Neural cell (in vitro differentiated cells): ENCODE measurements around the gene CPA5. TPM values are rescaled to one million over a fixed set of nuclear protein-coding genes. Genes with fewer than 3 reads are reported as not detected.

Source experiments
- H2AFZ ChIP-seq: fragments of 200-600, 300-800 bp; sonication (generic), shearing (Covaris generic); 2 replicates; pipeline ENCODE4 v1.6.0; 2014; ENCODE audit warnings: low read depth, mild to moderate bottlenecking, antibody characterized with exemption, low read length, moderate library complexity
- H3F3A ChIP-seq: fragments of 200-600 bp; shearing (Covaris generic); 2 replicates; pipeline ENCODE4 v1.6.1; 2016; ENCODE audit warnings: mild to moderate bottlenecking, moderate library complexity, mixed read lengths, antibody characterized with exemption, low read length; ENCODE audit not compliant: insufficient read depth, poor library complexity, severe bottlenecking
- H3K27ac ChIP-seq: fragments of 200-600, 300-800 bp; sonication (generic), shearing (Covaris generic); 2 replicates; pipeline ENCODE4 v1.5.1; 2014; ENCODE audit warnings: mild to moderate bottlenecking, low read length, moderate library complexity
- H3K27me3 ChIP-seq: fragments of 300-800, 200-600 bp; sonication (generic), shearing (Covaris generic); 2 replicates; pipeline ENCODE4 v1.6.0; 2014; ENCODE audit warnings: mild to moderate bottlenecking, low read depth, low read length, moderate library complexity; ENCODE audit not compliant: insufficient read depth
- H3K36me3 ChIP-seq: fragments of 300-800, 200-600 bp; sonication (generic), shearing (Covaris generic); 2 replicates; pipeline ENCODE4 v1.5.1; 2014; ENCODE audit warnings: mild to moderate bottlenecking, antibody characterized with exemption, low read length, moderate library complexity; ENCODE audit not compliant: insufficient read depth
- H3K4me2 ChIP-seq: fragments of 300-800, 200-600 bp; sonication (generic), shearing (Covaris generic); 2 replicates; pipeline ENCODE4 v1.6.0; 2014; ENCODE audit warnings: mild to moderate bottlenecking, low read length
- H3K4me3 ChIP-seq: fragments of 300-800, 200-600 bp; sonication (generic), shearing (Covaris generic); 2 replicates; pipeline ENCODE4 v1.5.1; 2014; ENCODE audit warnings: mild to moderate bottlenecking, low read length, moderate library complexity
- H3K79me2 ChIP-seq: fragments of 200-600 bp; shearing (Covaris generic); replicated peaks from 2 replicates; pipeline ENCODE4 v1.6.0; 2014; ENCODE audit warnings: mild to moderate bottlenecking, low read length, moderate library complexity; ENCODE audit not compliant: insufficient read depth
- H3K9ac ChIP-seq: fragments of 300-800, 200-600 bp; sonication (generic), shearing (Covaris generic); 2 replicates; pipeline ENCODE4 v1.6.1; 2016; ENCODE audit warnings: mild to moderate bottlenecking, low read length, mixed read lengths
- H3K9me2 ChIP-seq: fragments of 200-600 bp; shearing (Covaris generic); 2 replicates; pipeline ENCODE4 v1.6.1; 2016; ENCODE audit warnings: mild to moderate bottlenecking, low read length, mixed read lengths; ENCODE audit not compliant: insufficient read depth
- H3K9me3 ChIP-seq: fragments of 200-600, 300-800 bp; sonication (generic), shearing (Covaris generic); 2 replicates; pipeline ENCODE4 v1.6.1; 2016; ENCODE audit warnings: mild to moderate bottlenecking, mixed run types, low read length, moderate library complexity, mixed read lengths
- H4K20me1 ChIP-seq: fragments of 200-600 bp; shearing (Covaris generic); 2 replicates; pipeline ENCODE4 v1.6.1; 2016; ENCODE audit warnings: mild to moderate bottlenecking, mixed run types; ENCODE audit not compliant: insufficient read depth
- CTCF ChIP-seq: fragments of 450-650 bp; IDR thresholded peaks from 2 replicates; pipeline ENCODE4 v1.5.1; 2014; ENCODE audit warnings: antibody characterized with exemption, mild to moderate bottlenecking, moderate library complexity; ENCODE audit not compliant: poor library complexity, severe bottlenecking
- EP300 ChIP-seq: fragments of 450-650 bp; conservative IDR thresholded peaks from 2 replicates; pipeline ENCODE4 v1.6.1; 2014; ENCODE audit warnings: antibody characterized with exemption, mild to moderate bottlenecking, moderate library complexity; ENCODE audit not compliant: poor library complexity, severe bottlenecking
- EZH2 ChIP-seq: fragments of 200-600, 300-800 bp; shearing (Covaris generic), sonication (generic); IDR thresholded peaks from 2 replicates; pipeline ENCODE4 v1.6.1; 2014; ENCODE audit warnings: antibody characterized with exemption, low read length, borderline replicate concordance, mild to moderate bottlenecking; ENCODE audit not compliant: insufficient read depth, poor library complexity, severe bottlenecking
- MXI1 ChIP-seq: fragments of 450-650 bp; conservative IDR thresholded peaks from 2 replicates; pipeline ENCODE4 v1.6.1; 2014; ENCODE audit warnings: antibody characterized with exemption, mild to moderate bottlenecking; ENCODE audit not compliant: poor library complexity, severe bottlenecking
- POLR2AphosphoS5 ChIP-seq: IDR thresholded peaks from 2 replicates; pipeline ENCODE4 v1.6.1; 2012
- RAD21 ChIP-seq: fragments of 450-650 bp; conservative IDR thresholded peaks from 2 replicates; pipeline ENCODE4 v1.6.1; 2014; ENCODE audit warnings: antibody characterized with exemption, mild to moderate bottlenecking, moderate library complexity
- REST ChIP-seq: IDR thresholded peaks from 2 replicates; pipeline ENCODE4 v1.6.1; 2012; ENCODE audit warnings: borderline replicate concordance
- SMC3 ChIP-seq: fragments of 450-650 bp; conservative IDR thresholded peaks from 2 replicates; pipeline ENCODE4 v1.6.1; 2014; ENCODE audit warnings: antibody characterized with exemption, mild to moderate bottlenecking, moderate library complexity; ENCODE audit not compliant: poor library complexity
- TAF1 ChIP-seq: IDR thresholded peaks from 2 replicates; pipeline ENCODE4 v1.6.1; 2012; ENCODE audit warnings: low read depth
- polyA plus RNA-seq: library from polyadenylated mRNA; depleted of rRNA; stranded (reverse); fragments of >200 nt; gene quantifications from 2 replicates; pipeline ENCODE4 v1.2.3, GENCODE V29; 2014

Gene CPA5
- polyA plus RNA-seq, 1 donor from 2014 or later = not detected

- Histone ChIP-seq H3K4me3 (no peak overlapping the region), H3K9ac (no peak overlapping the region), H3K27me3 (no peaks in the 10 kb centered on the region), H2AFZ (no peak overlapping the region), H3K9me3 (no peaks in the 10 kb centered on the region), H3K4me2 (no peak overlapping the region), H3K36me3 (no peaks in the 10 kb centered on the region), H3K27ac (no peak overlapping the region), H3K79me2 (no peaks in the 10 kb centered on the region), H3K9me2 (no peaks in the 10 kb centered on the region), H4K20me1 (no peaks in the 10 kb centered on the region), H3F3A (no peaks in the 10 kb centered on the region)
- no peak for TF ChIP-seq REST
- TF ChIP-seq RAD21 = no peak
- no peak for TF ChIP-seq EZH2
- TF ChIP-seq MXI1 = no peak
- no peak for TF ChIP-seq CTCF
- TF ChIP-seq SMC3 = no peak
- TF ChIP-seq EP300 = no peak
Measured at GRCh38 chr7:130379019-130379418, 34.4 kb downstream of the CPA5 start.

GRCh38 chr7:130379532-130379920 lies 34.9 kb downstream of the CPA5 start:
- TF ChIP-seq CTCF = no peak
- no peak for TF ChIP-seq REST
- no peak for TF ChIP-seq POLR2AphosphoS5
- TF ChIP-seq SMC3 = no peak
- no peak for TF ChIP-seq TAF1
- TF ChIP-seq EP300 = no peak
- TF ChIP-seq EZH2 = no peak
- no peak for TF ChIP-seq RAD21
- TF ChIP-seq MXI1 = no peak
- no peaks in the 10 kb centered on the region for H3F3A ChIP-seq
- H4K20me1 ChIP-seq = no peaks in the 10 kb centered on the region
- no peak overlapping the region for H3K27ac ChIP-seq
- H3K4me3 ChIP-seq = no peak overlapping the region
- no peaks in the 10 kb centered on the region for H3K9me2 ChIP-seq
- no peaks in the 10 kb centered on the region for H3K9me3 ChIP-seq
- H2AFZ ChIP-seq = no peak overlapping the region
- H3K36me3 ChIP-seq = no peaks in the 10 kb centered on the region
- no peaks in the 10 kb centered on the region for H3K79me2 ChIP-seq
- H3K9ac ChIP-seq = no peak overlapping the region
- H3K27me3 ChIP-seq = no peaks in the 10 kb centered on the region
- no peak overlapping the region for H3K4me2 ChIP-seq
